OCI-LY3 (cell line): Measurements from ENCODE around the gene GMCL2.

Experiments used
- H2AFZ ChIP-seq: fragments of 200-600, 300-600 bp; shearing (Covaris generic); 2 replicates; pipeline ENCODE4 v1.6.0; 2014; ENCODE audit warnings: antibody characterized with exemption, low read depth, low read length
- H3K27ac ChIP-seq: fragments of 200-600, 300-600 bp; sonication (generic); 2 replicates; pipeline ENCODE4 v1.5.1; 2014; ENCODE audit warnings: mild to moderate bottlenecking, low read length, moderate library complexity, mixed read lengths
- H3K27me3 ChIP-seq: fragments of 200-600, 300-600 bp; sonication (generic); 2 replicates; pipeline ENCODE4 v1.6.1; 2014; ENCODE audit warnings: low read depth, low read length, mixed read lengths
- H3K36me3 ChIP-seq: fragments of 200-600, 300-600 bp; sonication (generic); replicated peaks from 2 replicates; pipeline ENCODE3; 2014; ENCODE audit warnings: low read depth, low read length, mixed read lengths
- H3K4me1 ChIP-seq: fragments of 300-600, 200-600 bp; sonication (generic); 2 replicates; pipeline ENCODE4 v1.6.1; 2014; ENCODE audit warnings: low read length, mixed read lengths
- H3K4me2 ChIP-seq: fragments of 200-600, 300-600 bp; sonication (generic); 2 replicates; pipeline ENCODE4 v1.6.1; 2014; ENCODE audit warnings: low read length, mixed read lengths
- H3K4me3 ChIP-seq: fragments of 300-600, 200-600 bp; sonication (generic); 2 replicates; pipeline ENCODE4 v1.5.1; 2014; ENCODE audit warnings: antibody characterized with exemption, mild to moderate bottlenecking, low read length, moderate library complexity
- H3K79me2 ChIP-seq: fragments of 300-600, 200-600 bp; shearing (Covaris generic); 2 replicates; pipeline ENCODE4 v1.6.1; 2014; ENCODE audit warnings: mild to moderate bottlenecking, low read length, mixed read lengths
- H3K9ac ChIP-seq: fragments of 300-600, 200-600 bp; shearing (Covaris generic); 2 replicates; pipeline ENCODE4 v1.6.0; 2014; ENCODE audit warnings: mild to moderate bottlenecking, low read length, moderate library complexity
- H3K9me3 ChIP-seq: fragments of 200-600, 300-600 bp; shearing (Covaris generic); 2 replicates; pipeline ENCODE4 v1.6.1; 2014; ENCODE audit warnings: low read length, mixed read lengths; ENCODE audit not compliant: insufficient read depth
- H4K20me1 ChIP-seq: fragments of 200-600, 300-600 bp; sonication (generic); 2 replicates; pipeline ENCODE4 v1.6.1; 2016; ENCODE audit warnings: low read length, mixed read lengths; ENCODE audit not compliant: insufficient read depth
- EZH2phosphoT487 ChIP-seq: fragments of 200-600 bp; shearing (Covaris generic); IDR thresholded peaks from 2 replicates; pipeline ENCODE4 v1.6.1; 2018; ENCODE audit warnings: antibody characterized with exemption, mixed run types, low read depth
- TF ChIP-seq, protein P1 (sequence below): fragments of 200-600, 300-600 bp; sonication (generic); IDR thresholded peaks from 2 replicates; pipeline ENCODE4 v1.5.1; 2014; ENCODE audit warnings: antibody characterized with exemption, low read length, low read depth

Gene GMCL2

DNA sequence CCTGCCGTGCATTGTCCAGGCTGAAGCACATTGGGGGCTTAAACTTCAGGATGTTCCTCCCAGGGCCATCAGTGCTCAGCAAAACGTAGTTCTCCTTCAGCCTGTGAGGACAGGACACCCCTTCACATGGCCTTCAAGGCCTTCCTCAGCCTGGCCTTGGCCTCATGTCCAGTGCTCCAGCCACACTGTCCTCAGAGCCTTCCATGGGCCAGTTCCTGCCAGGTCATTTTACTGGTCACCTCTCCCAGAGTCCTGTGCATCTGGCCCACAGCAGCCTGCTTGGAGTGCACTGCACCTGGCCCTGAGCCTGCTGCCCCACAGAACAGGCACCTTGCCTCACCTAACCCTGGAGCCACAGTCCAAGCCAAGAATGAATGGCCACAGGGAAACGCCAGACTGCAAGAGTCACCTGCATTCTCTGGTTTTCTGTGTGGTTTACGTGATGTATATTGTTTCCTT, 25.9 kb upstream of the GMCL2 start:
- H4K20me1 ChIP-seq = peaks cover 51% of the 10 kb centered on the region
- H3K36me3 ChIP-seq = peaks cover 87% of the 10 kb centered on the region
- H3K9me3 ChIP-seq = no peaks in the 10 kb centered on the region
- no peaks in the 10 kb centered on the region for H3K27me3 ChIP-seq
- no peak overlapping the region for H2AFZ ChIP-seq
- peaks cover 60% of the 10 kb centered on the region for H3K79me2 ChIP-seq
- no peak overlapping the region for H3K9ac ChIP-seq
- no peak overlapping the region for H3K4me2 ChIP-seq
- no peak overlapping the region for H3K4me3 ChIP-seq
- TF ChIP-seq, protein P1, sequence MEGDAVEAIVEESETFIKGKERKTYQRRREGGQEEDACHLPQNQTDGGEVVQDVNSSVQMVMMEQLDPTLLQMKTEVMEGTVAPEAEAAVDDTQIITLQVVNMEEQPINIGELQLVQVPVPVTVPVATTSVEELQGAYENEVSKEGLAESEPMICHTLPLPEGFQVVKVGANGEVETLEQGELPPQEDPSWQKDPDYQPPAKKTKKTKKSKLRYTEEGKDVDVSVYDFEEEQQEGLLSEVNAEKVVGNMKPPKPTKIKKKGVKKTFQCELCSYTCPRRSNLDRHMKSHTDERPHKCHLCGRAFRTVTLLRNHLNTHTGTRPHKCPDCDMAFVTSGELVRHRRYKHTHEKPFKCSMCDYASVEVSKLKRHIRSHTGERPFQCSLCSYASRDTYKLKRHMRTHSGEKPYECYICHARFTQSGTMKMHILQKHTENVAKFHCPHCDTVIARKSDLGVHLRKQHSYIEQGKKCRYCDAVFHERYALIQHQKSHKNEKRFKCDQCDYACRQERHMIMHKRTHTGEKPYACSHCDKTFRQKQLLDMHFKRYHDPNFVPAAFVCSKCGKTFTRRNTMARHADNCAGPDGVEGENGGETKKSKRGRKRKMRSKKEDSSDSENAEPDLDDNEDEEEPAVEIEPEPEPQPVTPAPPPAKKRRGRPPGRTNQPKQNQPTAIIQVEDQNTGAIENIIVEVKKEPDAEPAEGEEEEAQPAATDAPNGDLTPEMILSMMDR = no peak
- no peak for TF ChIP-seq EZH2phosphoT487
- no peak overlapping the region for H3K27ac ChIP-seq
- no peaks in the 10 kb centered on the region for H3K4me1 ChIP-seq

- H4K20me1 ChIP-seq = peaks cover 57% of the 10 kb centered on the region
- no peaks in the 10 kb centered on the region for H3K4me1 ChIP-seq
- H3K4me3 ChIP-seq = no peak overlapping the region
- TF ChIP-seq, protein P1 = no peak
- no peak for TF ChIP-seq EZH2phosphoT487
- H3K27me3 ChIP-seq = no peaks in the 10 kb centered on the region
- no peak overlapping the region for H2AFZ ChIP-seq
- H3K9me3 ChIP-seq = no peaks in the 10 kb centered on the region
- no peak overlapping the region for H3K9ac ChIP-seq
- no peak overlapping the region for H3K27ac ChIP-seq
- H3K4me2 ChIP-seq = no peak overlapping the region
- H3K79me2 ChIP-seq = peaks cover 67% of the 10 kb centered on the region
- peaks cover 93% of the 10 kb centered on the region for H3K36me3 ChIP-seq
Measured at GRCh38 chr5:178212241-178213002, 25.3 kb upstream of the GMCL2 start.

DNA sequence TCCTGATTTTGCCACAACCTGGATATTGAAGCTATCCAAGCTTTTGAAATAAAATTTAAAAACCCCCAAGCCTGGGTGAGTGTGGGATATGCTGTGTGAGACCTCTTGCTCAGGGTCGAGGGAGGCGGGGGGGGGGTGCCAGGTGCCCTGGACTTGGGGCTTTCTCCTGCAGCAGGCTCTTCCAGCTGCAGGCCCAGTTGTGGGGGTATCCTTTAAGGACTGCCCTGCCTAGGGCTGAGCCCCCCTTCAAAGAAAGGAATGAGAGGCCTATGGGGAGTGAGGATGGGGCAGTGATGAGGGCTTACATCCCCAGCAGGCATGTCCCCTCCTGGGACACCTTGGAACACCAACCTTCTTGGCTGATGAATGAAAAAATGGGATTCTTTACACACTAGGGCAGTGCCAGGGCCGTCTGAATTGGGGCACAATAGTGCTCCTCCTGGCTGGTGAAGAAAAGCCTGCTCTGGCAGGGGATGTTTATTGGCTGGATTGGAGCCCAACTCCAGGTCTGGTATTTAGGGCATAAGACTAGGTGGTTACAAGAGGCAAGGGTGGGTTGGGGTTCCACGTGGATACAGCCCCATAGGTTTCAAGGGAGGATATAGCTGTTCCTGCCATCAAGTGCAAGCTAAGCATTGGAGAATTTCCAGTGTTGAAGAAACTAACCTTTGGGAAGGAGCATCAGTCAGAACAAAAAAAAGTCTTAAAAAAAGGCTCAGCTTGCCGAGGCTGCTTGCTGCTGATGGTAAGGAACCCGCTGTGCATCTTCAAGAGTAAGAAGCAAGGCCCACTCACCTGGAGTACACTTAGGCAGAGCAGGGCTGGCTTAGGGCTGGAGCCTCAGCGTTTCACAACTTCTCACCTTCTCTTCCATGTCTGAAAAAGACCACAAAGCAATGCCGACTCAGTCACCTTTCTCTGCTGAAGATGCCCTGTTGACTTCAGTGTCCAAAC, 24.2 kb upstream of the GMCL2 start:
- no peak overlapping the region for H3K4me3 ChIP-seq
- H3K4me1 ChIP-seq = peaks cover 9% of the 10 kb centered on the region
- no peak overlapping the region for H3K27ac ChIP-seq
- peaks cover 68% of the 10 kb centered on the region for H4K20me1 ChIP-seq
- TF ChIP-seq EZH2phosphoT487 = no peak
- TF ChIP-seq, protein P1 = no peak
- peaks cover 73% of the 10 kb centered on the region for H3K79me2 ChIP-seq
- no peak overlapping the region for H3K4me2 ChIP-seq
- H3K9me3 ChIP-seq = no peaks in the 10 kb centered on the region
- no peaks in the 10 kb centered on the region for H3K27me3 ChIP-seq
- H2AFZ ChIP-seq = no peak overlapping the region
- no peak overlapping the region for H3K9ac ChIP-seq
- H3K36me3 ChIP-seq = peaks cover 97% of the 10 kb centered on the region

- peaks cover 80% of the 10 kb centered on the region for H3K79me2 ChIP-seq
- H3K27me3 ChIP-seq = no peaks in the 10 kb centered on the region
- peaks cover 75% of the 10 kb centered on the region for H4K20me1 ChIP-seq
- H3K4me1 ChIP-seq = peaks cover 15% of the 10 kb centered on the region
- TF ChIP-seq EZH2phosphoT487 = no peak
- TF ChIP-seq, protein P1 = no peak
- no peak overlapping the region for H3K4me2 ChIP-seq
- no peak overlapping the region for H3K27ac ChIP-seq
- H3K4me3 ChIP-seq = no peak overlapping the region
- H3K9ac ChIP-seq = no peak overlapping the region
- H3K36me3 ChIP-seq = peaks cover 97% of the 10 kb centered on the region
- no peaks in the 10 kb centered on the region for H3K9me3 ChIP-seq
- no peak overlapping the region for H2AFZ ChIP-seq
Measured at GRCh38 chr5:178210686-178211085, 23.5 kb upstream of the GMCL2 start.
